GM21390 (cell line): ENCODE measurements around the gene ASPA.

Source experiments
- ATAC-seq: cut with Tn5 transposase; IDR thresholded peaks from one replicate; pipeline ENCODE4 v1.9.1; 2021; ENCODE audit not compliant: unreplicated experiment

Gene ASPA

DNA sequence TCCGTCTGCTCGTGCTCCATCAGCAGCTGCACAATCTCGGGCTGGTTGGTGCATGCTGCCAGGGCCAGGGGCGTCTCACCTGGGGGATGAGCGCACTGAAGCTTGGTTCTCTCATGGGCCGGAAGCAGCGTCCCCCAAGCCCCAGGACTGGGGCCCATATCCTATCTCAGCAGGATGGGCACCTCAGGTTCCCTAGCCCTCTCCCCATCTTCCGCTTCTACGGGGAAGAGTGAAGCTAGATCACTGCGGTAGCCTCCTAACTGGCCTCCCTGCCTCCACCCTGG is 57.0 kb downstream of the ASPA start:
- no peak for ATAC-seq

DNA sequence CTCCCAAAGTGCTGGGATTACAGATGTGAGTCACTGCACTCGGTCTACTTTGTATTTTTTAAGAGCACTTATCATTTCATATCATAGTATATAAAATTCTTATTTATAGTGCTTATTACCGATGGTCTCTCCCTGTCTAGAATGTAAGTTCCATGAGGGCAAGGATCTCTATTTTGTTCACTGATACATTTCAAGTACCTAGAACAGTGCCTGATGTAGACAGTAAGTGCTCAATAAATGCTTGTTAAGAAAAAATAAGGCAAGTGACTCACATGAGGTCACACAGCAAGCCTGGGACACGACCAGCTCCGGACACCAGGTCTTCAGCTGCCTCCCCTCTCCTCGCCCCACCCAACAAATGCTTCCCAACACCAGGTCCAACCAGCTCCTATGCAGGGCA is 58.0 kb downstream of the ASPA start:
- no peak for ATAC-seq

GRCh38 chr17:3534881-3535252 is 59.1 kb downstream of the ASPA start:
- ATAC-seq: no peak

DNA sequence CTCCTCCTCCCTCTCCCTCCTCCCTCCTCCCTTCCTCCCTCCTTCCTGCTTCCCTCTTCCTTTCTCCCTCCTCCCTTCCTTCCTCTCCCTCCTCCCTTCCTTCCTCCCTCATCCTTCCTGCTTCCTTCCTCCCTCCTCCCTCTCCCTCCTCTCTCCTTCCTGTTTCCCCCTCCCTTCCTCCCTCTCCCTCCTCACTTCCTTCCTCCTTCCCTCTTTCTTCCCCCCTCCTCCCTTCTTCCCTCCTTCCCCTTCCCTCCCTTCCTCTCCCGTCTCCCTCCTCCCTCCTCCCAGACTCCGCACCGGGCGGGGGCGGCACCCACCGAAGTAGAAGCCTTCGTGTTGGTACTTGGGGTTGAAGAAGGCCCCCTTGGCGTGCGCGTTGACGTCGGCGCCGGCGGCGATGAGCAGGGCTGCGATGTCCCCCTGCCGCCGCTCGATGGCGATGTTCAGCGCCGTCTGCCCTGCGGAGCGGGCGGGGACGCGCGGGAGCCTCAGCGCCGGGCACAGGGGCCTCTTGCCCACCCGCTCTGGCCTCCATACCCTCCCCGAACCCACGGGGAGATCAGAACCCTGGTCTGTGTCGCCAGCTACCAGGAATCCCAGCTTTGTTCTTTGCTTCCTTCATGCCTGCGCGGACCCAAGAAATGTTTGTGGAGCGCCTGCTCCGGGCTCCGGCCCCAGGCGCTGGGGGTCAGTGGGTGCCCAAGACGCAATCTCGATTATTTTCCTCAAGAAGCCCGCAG is 59.6 kb downstream of the ASPA start:
- ATAC-seq: peak; percentile 76

- no peak for ATAC-seq
Measured at GRCh38 chr17:3536716-3537115, 60.9 kb downstream of the ASPA start.

GRCh38 chr17:3539881-3540540 is 64.2 kb downstream of the ASPA start:
- no peak for ATAC-seq

GRCh38 chr17:3542410-3543088 is 66.8 kb downstream of the ASPA start:
- ATAC-seq: no peak

GRCh38 chr17:3543453-3543852 is 67.7 kb downstream of the ASPA start:
- ATAC-seq: no peak

- ATAC-seq: no peak
Measured at GRCh38 chr17:3544365-3544764, 68.6 kb downstream of the ASPA start.

GRCh38 chr17:3545151-3545550 is 69.4 kb downstream of the ASPA start:
- ATAC-seq: no peak

GRCh38 chr17:3546521-3546920 is 70.7 kb downstream of the ASPA start:
- no peak for ATAC-seq

- no peak for ATAC-seq
Measured at GRCh38 chr17:3546997-3547396, 71.2 kb downstream of the ASPA start.

GRCh38 chr17:3547628-3548027 is 71.8 kb downstream of the ASPA start:
- ATAC-seq: no peak

DNA sequence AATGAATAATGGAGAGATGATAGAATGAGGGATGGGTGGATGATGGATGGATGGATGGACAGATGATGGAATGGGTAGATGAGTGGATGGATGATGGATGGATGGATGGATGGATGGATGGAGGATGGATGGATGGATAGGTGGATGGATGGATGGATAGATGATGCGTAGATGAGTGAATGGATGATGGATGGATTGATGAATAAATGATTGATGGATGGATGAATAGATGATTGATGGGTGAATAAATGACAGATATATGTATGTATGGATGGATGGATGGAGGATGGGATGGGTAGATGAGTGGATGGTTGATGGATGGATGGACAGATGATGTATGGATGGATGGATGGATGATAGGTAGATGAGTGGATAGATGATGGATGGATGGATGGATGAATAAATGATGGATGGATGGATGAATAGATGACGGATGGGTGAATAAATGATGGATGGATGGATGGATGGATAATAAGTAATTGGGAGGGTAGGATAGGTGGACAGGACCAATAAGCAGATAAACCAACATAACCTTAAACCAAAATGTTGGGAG is 73.9 kb downstream of the ASPA start:
- no peak for ATAC-seq

- no peak for ATAC-seq
Measured at GRCh38 chr17:3551189-3551588, 75.4 kb downstream of the ASPA start.

- no peak for ATAC-seq
Measured at GRCh38 chr17:3552916-3553315, 77.1 kb downstream of the ASPA start.
